GM20000 (cell line): ENCODE data around the gene TMEM184A.
"Not testable (repeated sequence)": the region's sequence is repeated elsewhere in the genome, so short reads cannot be mapped to it uniquely, and the experiment has no call there.

ENCODE experiments used
- DNase-seq: peaks from one replicate; pipeline ENCODE4 v3.0.0; 2012; ENCODE audit warnings: low spot score
- TF ChIP-seq, protein P1 (sequence below): IDR thresholded peaks from 2 replicates; pipeline ENCODE4 v1.5.1; 2012; ENCODE audit warnings: mild to moderate bottlenecking, control low read depth; ENCODE audit errors: extremely low read depth, missing control alignments

TMEM184A gene

DNA sequence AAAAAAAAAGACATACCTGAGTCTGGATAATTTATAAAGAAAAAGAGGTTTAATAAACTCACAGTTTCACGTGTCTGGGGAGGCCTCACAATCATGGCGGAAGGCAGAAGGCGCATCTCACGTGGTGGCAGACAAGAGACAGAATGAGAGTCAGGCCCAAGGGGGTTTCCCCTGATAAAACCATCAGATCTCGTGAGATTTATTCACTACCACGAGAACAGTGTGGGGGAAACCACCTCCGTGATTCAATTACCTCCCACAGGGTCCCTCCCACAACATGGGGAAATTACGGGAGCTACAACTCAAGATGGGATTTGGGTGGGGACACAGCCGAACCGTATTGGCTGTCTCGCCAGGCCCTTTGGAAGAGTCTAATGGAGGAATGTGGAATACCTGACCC lies 34.5 kb downstream of the TMEM184A start:
- DNase-seq, result no peak
- TF ChIP-seq, protein P1, sequence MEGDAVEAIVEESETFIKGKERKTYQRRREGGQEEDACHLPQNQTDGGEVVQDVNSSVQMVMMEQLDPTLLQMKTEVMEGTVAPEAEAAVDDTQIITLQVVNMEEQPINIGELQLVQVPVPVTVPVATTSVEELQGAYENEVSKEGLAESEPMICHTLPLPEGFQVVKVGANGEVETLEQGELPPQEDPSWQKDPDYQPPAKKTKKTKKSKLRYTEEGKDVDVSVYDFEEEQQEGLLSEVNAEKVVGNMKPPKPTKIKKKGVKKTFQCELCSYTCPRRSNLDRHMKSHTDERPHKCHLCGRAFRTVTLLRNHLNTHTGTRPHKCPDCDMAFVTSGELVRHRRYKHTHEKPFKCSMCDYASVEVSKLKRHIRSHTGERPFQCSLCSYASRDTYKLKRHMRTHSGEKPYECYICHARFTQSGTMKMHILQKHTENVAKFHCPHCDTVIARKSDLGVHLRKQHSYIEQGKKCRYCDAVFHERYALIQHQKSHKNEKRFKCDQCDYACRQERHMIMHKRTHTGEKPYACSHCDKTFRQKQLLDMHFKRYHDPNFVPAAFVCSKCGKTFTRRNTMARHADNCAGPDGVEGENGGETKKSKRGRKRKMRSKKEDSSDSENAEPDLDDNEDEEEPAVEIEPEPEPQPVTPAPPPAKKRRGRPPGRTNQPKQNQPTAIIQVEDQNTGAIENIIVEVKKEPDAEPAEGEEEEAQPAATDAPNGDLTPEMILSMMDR, result no peak

DNA sequence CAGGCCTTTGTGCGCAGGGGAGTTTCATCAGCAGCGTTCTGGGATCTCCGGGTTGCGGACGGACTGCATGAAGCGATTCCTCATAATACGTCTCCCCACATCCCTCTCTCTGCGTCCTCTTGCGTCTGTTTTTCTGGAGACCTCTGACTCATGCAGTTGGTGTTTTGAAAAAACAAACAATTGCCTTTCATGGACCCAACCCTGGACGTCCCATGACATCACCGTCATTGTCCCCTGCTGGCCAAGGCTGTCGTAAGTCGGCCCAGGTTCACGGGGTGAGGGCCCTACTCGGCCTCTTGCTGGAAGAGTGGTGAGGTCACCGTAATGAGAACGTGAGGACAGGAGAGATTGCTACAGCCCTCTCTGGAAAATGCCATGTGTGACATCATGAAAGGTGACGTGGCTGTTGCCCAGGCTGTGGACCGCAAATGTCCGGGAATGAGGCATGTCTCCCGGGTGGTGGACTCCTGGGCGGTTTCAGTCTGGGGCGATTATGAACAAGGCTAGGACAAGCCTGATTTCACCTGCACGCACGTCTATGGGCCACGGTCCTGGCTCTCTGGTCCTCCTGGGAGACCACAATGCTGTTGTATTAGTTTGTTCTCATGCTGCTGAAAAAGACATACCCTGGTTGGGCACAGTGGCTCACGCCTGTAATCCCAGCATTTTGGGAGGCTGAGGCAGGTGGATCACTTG lies 35.3 kb downstream of the TMEM184A start:
- TF ChIP-seq, protein P1, result no peak
- DNase-seq, result no peak

DNA sequence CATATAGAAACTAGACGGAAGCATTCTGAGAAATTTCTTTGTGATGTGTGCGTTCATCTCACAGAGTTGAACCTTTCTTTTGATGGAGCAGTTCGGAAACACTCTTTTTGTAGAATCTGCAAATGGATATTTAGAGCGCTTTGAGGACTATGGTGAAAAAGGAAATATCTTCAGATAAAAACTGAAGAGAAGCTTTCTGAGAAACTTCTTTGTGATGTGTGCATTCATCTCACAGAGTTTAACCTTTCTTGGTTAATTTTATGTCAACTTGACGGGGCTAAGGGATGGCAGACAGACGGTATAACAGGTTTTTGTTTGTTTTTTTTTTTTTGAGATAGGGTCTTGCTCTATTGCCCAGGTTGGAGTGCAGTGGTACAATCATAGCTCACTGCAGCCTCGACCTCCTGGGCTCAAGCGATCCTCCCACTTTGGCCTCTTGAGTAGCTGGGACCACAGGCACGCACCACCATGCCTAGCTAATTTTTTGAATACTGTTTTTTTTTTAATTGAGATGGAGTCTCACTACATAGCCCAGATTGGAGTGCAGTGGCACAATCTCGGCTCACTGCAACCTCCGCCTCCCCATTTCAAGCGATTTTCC lies 36.6 kb downstream of the TMEM184A start:
- not testable (repeated sequence) for DNase-seq

DNA sequence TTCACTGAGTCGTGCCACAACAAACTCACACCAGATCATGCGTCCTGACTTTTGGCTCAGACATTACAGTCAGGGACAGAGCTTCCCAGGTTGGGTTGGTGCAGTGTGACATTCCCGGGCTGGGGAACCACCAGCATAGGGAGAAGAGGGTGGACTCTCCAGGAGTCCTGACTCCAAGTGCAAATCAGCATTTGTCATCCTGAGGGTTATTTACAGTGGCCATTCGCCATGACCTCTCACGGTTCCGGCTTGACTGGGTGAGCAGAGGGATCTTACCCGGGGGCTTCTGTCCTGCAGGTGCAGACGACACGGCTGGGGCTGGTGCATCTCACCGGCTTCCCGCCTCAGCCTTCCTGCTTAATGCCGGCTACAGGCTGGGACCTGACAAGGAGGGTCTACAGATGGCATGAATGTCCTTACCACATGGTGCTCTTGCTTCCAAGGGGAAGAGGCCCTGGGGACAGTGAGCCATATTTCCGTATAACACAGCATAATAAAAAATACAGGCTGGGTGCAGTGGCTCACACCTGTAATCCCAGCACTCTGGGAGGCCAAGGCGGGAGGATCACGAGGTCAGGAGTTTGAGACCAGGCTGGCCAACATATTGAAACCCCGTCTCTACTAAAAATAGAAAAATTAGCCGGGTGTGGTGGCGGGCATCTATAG lies 39.3 kb downstream of the TMEM184A start:
- TF ChIP-seq, protein P1, result no peak
- DNase-seq, result no peak

DNA sequence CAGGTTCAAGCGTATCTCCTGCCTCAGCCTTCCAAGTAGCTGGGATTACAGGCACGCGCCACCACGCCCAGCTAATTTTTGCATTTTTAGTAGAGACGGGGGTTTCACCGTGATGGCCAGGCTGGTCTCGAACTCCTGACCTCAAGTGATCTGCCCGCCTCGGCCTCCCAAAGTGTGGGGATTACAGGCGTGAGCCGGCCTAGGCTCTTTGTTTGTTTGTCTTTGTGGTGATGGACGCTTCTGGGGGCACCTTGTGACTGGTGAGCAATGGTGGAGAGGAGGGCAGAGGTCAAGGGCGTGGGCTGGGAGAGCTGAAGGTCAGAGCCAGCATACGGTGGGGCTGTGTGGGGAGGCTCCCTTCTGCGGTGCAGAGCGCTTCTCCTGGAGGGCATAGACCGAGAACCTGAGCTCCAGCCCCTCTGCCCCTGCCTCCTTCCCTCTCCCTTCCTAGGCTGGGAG lies 40.5 kb downstream of the TMEM184A start:
- not testable (repeated sequence) for DNase-seq

DNA sequence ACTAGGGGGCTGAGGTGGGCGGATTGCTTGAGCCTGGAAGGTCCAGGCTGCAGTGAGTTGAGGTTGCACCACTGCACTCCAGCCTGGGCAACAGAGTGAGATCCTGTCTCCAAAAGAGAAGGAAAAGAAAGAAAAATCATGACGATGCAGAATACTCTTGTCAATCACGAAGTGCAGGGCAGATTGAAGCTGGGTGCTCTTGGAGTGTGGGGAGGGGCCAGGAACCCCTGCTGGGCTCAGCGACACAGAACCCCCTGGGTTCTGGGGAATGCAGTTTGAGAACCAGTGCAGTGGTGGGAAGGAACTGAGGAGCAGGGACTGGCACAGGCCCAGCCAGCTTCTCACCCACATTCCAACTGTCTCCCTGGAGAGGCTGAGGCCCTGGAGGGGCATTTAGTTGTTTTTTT lies 41.0 kb downstream of the TMEM184A start:
- no peak for DNase-seq
- TF ChIP-seq, protein P1, result no peak

DNA sequence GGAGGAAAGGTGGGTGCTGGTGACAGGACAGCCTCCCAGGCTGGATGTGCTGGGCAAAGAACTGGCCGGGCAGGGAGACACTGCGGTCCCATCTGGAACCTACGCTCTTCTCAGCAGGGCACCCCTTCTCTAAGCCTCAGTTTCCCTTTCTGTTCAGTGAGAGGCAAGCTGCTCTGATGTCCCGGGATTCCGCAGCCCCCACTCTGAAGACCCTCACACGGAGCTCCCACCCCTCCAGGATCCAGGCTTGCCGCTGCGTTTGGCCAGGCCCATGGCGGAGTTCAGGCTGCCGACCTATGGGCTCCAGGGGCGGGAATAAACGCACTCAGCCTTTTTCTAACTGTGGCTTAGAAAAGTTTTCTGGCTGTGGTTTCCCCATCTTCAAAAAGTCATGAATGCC lies 41.6 kb downstream of the TMEM184A start:
- DNase-seq, result no peak
- TF ChIP-seq, protein P1, result no peak

DNA sequence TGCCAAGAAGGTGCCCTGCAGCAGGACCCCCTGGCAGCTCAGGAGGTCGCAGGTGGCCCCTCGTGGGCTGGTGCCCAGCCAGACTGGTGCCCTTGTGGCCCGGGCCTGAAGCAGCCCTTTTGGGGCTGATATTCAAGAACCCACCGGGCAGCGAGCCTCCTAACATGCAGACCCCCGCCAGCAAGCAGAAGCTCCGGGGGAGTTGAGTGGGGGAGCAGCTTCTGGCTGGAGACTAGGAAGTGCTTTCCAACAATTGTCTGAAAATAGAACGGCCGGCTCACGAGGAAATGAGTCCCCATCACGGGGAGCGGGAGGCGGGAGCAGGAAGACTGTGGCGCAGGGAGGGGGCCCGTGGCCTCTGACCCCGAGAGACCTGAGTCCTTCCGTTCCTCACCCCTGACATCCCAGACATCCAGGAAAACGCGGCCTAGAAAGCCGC lies 42.3 kb downstream of the TMEM184A start:
- no peak for DNase-seq
- TF ChIP-seq, protein P1, result no peak
